Subcutaneous adipose tissue (tissue), 4 donors: ENCODE measurements around the gene MICALL1. TPM values are rescaled to one million over a fixed set of nuclear protein-coding genes. Genes with fewer than 3 reads are reported as not detected.

ENCODE experiments used
- CTCF ChIP-seq: fragments of 450-650 bp; IDR thresholded peaks from one replicate; pipeline ENCODE4 v1.5.1; 2016; ENCODE audit warnings: low read depth, mild to moderate bottlenecking, control low read depth, antibody characterized with exemption, moderate library complexity
- total RNA-seq, 4 donors: library from RNA; depleted of rRNA; stranded (reverse); fragments of >200 nt; gene quantifications; one replicate each; pipeline ENCODE4 v1.1.0, GENCODE V29; 2016

Gene MICALL1
- total RNA-seq, 4 donors from 2014 or later = 6.2 to 24.5 (median 8.0) TPM

GRCh38 chr22:37971475-37972434, 65.7 kb downstream of the MICALL1 start:
- no peak for TF ChIP-seq CTCF

GRCh38 chr22:37972527-37972926, 66.4 kb downstream of the MICALL1 start:
- no peak for TF ChIP-seq CTCF

- TF ChIP-seq CTCF = no peak
Observed at GRCh38 chr22:37973271-37974170, 67.4 kb downstream of the MICALL1 start.

- no peak for TF ChIP-seq CTCF
Observed at GRCh38 chr22:37975153-37975552, 69.1 kb downstream of the MICALL1 start.

- TF ChIP-seq CTCF = no peak
Observed at GRCh38 chr22:37976547-37976946, 70.5 kb downstream of the MICALL1 start.

- no peak for TF ChIP-seq CTCF
Observed at GRCh38 chr22:37979782-37980181, 73.7 kb downstream of the MICALL1 start.
